SK-N-SH (cell line): ENCODE results near the gene NOBOX.
"Not testable (repeated sequence)": the region's sequence is repeated elsewhere in the genome, so short reads cannot be mapped to it uniquely, and the experiment has no call there.

Experiments
- CHD2 ChIP-seq: fragments of 150-350 bp; IDR thresholded peaks from 2 replicates; pipeline ENCODE4 v1.6.1; 2018; ENCODE audit warnings: low read length; ENCODE audit not compliant: partially characterized antibody
- FOSL2 ChIP-seq: IDR thresholded peaks from 2 replicates; pipeline ENCODE4 v1.4.0; 2012; ENCODE audit warnings: low read depth, mild to moderate bottlenecking, moderate library complexity, borderline replicate concordance
- JUND ChIP-seq: IDR thresholded peaks from 2 replicates; pipeline ENCODE4 v1.4.0; 2012
- RAD21 ChIP-seq: IDR thresholded peaks from 2 replicates; pipeline ENCODE4 v1.6.1; 2012; ENCODE audit warnings: mild to moderate bottlenecking, low read length
- RFX5 ChIP-seq: IDR thresholded peaks from 2 replicates; pipeline ENCODE4 v1.6.1; 2012; ENCODE audit warnings: mild to moderate bottlenecking, improper control_type of control experiment, low read length
- RXRA ChIP-seq: IDR thresholded peaks from 2 replicates; pipeline ENCODE4 v1.4.0; 2012; ENCODE audit warnings: low read depth, mild to moderate bottlenecking, borderline replicate concordance
- SIN3A ChIP-seq: IDR thresholded peaks from 2 replicates; pipeline ENCODE4 v1.6.1; 2012; ENCODE audit warnings: low read depth, mild to moderate bottlenecking, low read length, moderate library complexity, borderline replicate concordance
- TAF1 ChIP-seq: IDR thresholded peaks from 2 replicates; pipeline ENCODE4 v1.6.1; 2012; ENCODE audit warnings: low read depth, mild to moderate bottlenecking, low read length, moderate library complexity, borderline replicate concordance
- YY1 ChIP-seq: IDR thresholded peaks from 2 replicates; pipeline ENCODE4 v1.4.0; 2012; ENCODE audit warnings: low read depth, mild to moderate bottlenecking
- TF ChIP-seq, protein P1 (sequence below): fragments of 200-600 bp; sonication (generic); IDR thresholded peaks from 2 replicates; pipeline ENCODE4 v1.6.1; 2017; ENCODE audit warnings: antibody characterized with exemption, mild to moderate bottlenecking, moderate library complexity
- TF ChIP-seq, protein P2 (sequence below): IDR thresholded peaks from 2 replicates; pipeline ENCODE4; 2012
- TF ChIP-seq, protein P3 (sequence below): fragments of 150-350 bp; IDR thresholded peaks from 2 replicates; pipeline ENCODE4 v1.6.1; 2017; ENCODE audit warnings: antibody characterized with exemption, low read length, low read depth, borderline replicate concordance
- TF ChIP-seq, protein P4 (sequence below): IDR thresholded peaks from 2 replicates; pipeline ENCODE4 v1.4.0; 2012; ENCODE audit warnings: low read depth
- TF ChIP-seq, protein P5 (sequence below): IDR thresholded peaks from 2 replicates; pipeline ENCODE4 v1.4.0; 2012; ENCODE audit warnings: low read depth, borderline replicate concordance

DNA sequence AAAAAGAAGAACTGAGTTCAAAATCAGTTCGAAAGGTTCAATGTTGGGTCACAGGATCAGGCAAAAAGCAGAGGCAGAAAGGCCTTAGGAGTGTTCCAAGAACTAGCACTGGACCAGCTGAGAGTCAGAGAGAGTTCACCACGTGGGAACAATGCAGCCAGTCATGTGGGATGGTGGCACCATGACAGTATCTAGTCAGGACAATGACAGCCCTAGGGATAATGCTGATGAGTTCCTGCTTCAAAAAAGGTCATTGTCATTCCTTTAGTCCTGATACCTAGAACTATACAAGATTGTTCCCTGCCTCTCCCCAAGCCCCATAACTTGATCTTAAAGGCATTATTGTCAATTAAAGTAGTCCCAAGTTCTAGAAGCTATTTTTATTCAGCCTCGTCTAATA lies 51.8 kb downstream of the NOBOX start:
- not testable (repeated sequence) for TF ChIP-seq JUND, RFX5, SIN3A, RXRA, TAF1, CHD2, FOSL2, YY1, RAD21
- TF ChIP-seq, protein P1, sequence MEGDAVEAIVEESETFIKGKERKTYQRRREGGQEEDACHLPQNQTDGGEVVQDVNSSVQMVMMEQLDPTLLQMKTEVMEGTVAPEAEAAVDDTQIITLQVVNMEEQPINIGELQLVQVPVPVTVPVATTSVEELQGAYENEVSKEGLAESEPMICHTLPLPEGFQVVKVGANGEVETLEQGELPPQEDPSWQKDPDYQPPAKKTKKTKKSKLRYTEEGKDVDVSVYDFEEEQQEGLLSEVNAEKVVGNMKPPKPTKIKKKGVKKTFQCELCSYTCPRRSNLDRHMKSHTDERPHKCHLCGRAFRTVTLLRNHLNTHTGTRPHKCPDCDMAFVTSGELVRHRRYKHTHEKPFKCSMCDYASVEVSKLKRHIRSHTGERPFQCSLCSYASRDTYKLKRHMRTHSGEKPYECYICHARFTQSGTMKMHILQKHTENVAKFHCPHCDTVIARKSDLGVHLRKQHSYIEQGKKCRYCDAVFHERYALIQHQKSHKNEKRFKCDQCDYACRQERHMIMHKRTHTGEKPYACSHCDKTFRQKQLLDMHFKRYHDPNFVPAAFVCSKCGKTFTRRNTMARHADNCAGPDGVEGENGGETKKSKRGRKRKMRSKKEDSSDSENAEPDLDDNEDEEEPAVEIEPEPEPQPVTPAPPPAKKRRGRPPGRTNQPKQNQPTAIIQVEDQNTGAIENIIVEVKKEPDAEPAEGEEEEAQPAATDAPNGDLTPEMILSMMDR = not testable (repeated sequence)
- TF ChIP-seq, protein P2, sequence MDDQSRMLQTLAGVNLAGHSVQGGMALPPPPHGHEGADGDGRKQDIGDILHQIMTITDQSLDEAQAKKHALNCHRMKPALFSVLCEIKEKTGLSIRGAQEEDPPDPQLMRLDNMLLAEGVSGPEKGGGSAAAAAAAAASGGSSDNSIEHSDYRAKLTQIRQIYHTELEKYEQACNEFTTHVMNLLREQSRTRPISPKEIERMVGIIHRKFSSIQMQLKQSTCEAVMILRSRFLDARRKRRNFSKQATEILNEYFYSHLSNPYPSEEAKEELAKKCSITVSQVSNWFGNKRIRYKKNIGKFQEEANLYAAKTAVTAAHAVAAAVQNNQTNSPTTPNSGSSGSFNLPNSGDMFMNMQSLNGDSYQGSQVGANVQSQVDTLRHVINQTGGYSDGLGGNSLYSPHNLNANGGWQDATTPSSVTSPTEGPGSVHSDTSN = not testable (repeated sequence)
- TF ChIP-seq, protein P3, sequence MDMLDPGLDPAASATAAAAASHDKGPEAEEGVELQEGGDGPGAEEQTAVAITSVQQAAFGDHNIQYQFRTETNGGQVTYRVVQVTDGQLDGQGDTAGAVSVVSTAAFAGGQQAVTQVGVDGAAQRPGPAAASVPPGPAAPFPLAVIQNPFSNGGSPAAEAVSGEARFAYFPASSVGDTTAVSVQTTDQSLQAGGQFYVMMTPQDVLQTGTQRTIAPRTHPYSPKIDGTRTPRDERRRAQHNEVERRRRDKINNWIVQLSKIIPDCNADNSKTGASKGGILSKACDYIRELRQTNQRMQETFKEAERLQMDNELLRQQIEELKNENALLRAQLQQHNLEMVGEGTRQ = not testable (repeated sequence)
- TF ChIP-seq, protein P4, sequence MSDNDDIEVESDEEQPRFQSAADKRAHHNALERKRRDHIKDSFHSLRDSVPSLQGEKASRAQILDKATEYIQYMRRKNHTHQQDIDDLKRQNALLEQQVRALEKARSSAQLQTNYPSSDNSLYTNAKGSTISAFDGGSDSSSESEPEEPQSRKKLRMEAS = not testable (repeated sequence)
- TF ChIP-seq, protein P5, sequence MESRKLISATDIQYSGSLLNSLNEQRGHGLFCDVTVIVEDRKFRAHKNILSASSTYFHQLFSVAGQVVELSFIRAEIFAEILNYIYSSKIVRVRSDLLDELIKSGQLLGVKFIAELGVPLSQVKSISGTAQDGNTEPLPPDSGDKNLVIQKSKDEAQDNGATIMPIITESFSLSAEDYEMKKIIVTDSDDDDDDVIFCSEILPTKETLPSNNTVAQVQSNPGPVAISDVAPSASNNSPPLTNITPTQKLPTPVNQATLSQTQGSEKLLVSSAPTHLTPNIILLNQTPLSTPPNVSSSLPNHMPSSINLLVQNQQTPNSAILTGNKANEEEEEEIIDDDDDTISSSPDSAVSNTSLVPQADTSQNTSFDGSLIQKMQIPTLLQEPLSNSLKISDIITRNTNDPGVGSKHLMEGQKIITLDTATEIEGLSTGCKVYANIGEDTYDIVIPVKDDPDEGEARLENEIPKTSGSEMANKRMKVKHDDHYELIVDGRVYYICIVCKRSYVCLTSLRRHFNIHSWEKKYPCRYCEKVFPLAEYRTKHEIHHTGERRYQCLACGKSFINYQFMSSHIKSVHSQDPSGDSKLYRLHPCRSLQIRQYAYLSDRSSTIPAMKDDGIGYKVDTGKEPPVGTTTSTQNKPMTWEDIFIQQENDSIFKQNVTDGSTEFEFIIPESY = not testable (repeated sequence)
